Measurements from ENCODE around the gene GATM. TPM values are rescaled to one million over a fixed set of nuclear protein-coding genes. Genes with fewer than 3 reads are reported as not detected.

Gene GATM
- polyA plus RNA-seq, 3 donors: 0.89 to 1.5 (median 1.5) TPM

DNA sequence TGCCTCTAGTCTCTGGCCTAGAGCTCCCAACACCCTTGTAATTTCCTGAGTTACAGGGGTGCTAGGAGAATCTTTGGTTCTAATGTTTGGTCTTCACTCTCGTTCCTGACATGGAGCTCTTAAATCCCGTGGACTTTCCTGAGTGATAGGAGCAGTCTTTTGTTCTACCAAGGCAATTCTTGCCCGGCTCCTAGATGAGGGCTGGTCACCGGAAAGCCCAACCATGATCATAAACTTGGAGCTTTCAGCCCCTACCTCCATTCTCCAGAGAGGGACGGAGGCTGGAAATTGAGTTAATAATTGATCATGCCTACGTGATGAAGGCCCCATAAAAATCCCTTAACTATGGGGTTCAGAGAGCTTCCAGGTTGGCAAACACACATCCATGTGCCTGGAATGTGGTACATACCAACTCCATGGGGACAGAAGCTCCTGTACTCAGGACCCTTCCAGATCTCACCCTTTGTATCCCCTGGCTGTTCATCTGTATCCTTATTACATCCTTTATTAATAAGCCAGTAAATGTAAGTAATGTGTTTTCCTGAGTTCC is 18.8 kb upstream of the GATM start:
- peaks cover 12% of the 10 kb centered on the region for H3K4me1 Mint-ChIP-seq
- WGBS (ENCODE audit: insufficient coverage): 80% methylated on average over 1 of the region's 6 CpGs
- no peak overlapping the region for H3K4me3 Mint-ChIP-seq
- H3K27me3 Mint-ChIP-seq (ENCODE audit: low read depth in 3 of 3): peaks cover 0 to 7% (median 3%) of the 10 kb centered on the region in 3 donors
- H3K9ac ChIP-seq (ENCODE audit: insufficient read depth, low read length, poor library complexity, severe bottlenecking): no peak overlapping the region
- no peaks in the 10 kb centered on the region for H4K20me1 ChIP-seq (ENCODE audit: insufficient read depth, low read length)
- no peaks in the 10 kb centered on the region for H3K79me2 ChIP-seq (ENCODE audit: insufficient read depth, low read length)
- intact Hi-C loops (cut with micrococcal nuclease): loop anchor here in 1 of 2 donors (10.0 kb wide), 1 partner anchor 112 kb away; no protein-coding TSS in a partner anchor
- H3K4me1 ChIP-seq (ENCODE audit: control insufficient read depth in 1 of 2, insufficient read depth in 2 of 2, low read length in 2 of 2): peaks cover 13 to 15% of the 10 kb centered on the region in 2 donors
- H3K9me3 ChIP-seq (replicated peaks in 1 of 2; ENCODE audit: control insufficient read depth in 1 of 2, insufficient read depth in 1 of 2, low read length in 2 of 2): no peaks in the 10 kb centered on the region
- no peaks in the 10 kb centered on the region for H3K36me3 ChIP-seq (replicated peaks in 1 of 2; ENCODE audit: control insufficient read depth in 1 of 2, insufficient read depth in 2 of 2, low read length in 2 of 2)
- H3K27ac Mint-ChIP-seq: no peak overlapping the region
- H3K4me2 ChIP-seq (replicated peaks; ENCODE audit: extremely low read depth, low read length, poor library complexity, severe bottlenecking): no peak overlapping the region
- H3K27me3 ChIP-seq (ENCODE audit: control insufficient read depth in 2 of 2, insufficient read depth in 2 of 2, low read length in 2 of 2): no peaks in the 10 kb centered on the region
- H3K27ac ChIP-seq (ENCODE audit: low read depth in 1 of 2, low read length in 2 of 2): no peak overlapping the region
- no peak overlapping the region for H3K4me3 ChIP-seq (replicated peaks in 1 of 3; ENCODE audit: low read depth in 2 of 3, low read length in 3 of 3)
- TF ChIP-seq CTCF (IDR thresholded peaks at IDR 0.05): no peak
- peaks cover 0 to under 1% (median 0%) of the 10 kb centered on the region in 7 donors for H3K9me3 Mint-ChIP-seq
- DNase-seq: no peak
- no peak overlapping the region for H2AFZ ChIP-seq (ENCODE audit: insufficient read depth, low read depth, low read length, poor library complexity, severe bottlenecking)
- no peaks in the 10 kb centered on the region for H3K36me3 Mint-ChIP-seq

DNA sequence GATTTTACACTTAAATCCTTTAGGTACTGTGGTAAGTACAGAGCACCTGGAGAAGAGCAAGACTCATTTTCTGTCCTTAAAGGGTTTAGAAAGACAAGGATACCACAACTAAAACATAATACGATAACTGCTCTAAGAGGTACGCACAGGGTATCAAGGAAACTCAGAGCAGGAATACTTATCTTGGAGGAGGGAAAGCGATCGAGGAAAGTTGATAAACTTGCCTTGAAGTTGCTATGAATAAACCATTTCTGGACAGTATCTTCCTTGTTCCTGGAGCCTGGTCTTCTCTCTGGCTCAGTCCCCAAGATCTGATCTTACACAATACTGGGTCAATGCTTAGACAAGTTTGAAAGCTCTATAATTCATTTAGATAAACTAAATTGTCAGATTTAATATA is 17.6 kb upstream of the GATM start:
- 100% methylated on average over 2 of the region's 4 CpGs for WGBS (ENCODE audit: insufficient coverage)
- Histone ChIP-seq H3K9ac (ENCODE audit: insufficient read depth, low read length, poor library complexity, severe bottlenecking) (no peak overlapping the region), H3K79me2 (ENCODE audit: insufficient read depth, low read length) (no peaks in the 10 kb centered on the region), H2AFZ (ENCODE audit: insufficient read depth, low read depth, low read length, poor library complexity, severe bottlenecking) (no peak overlapping the region), H3K4me3 (replicated peaks in 1 of 3; ENCODE audit: low read depth in 2 of 3, low read length in 3 of 3) (no peak overlapping the region), H3K27me3 (ENCODE audit: control insufficient read depth in 2 of 2, insufficient read depth in 2 of 2, low read length in 2 of 2) (no peaks in the 10 kb centered on the region), H3K27ac (ENCODE audit: low read depth in 1 of 2, low read length in 2 of 2) (no peak overlapping the region), H4K20me1 (ENCODE audit: insufficient read depth, low read length) (no peaks in the 10 kb centered on the region), H3K4me1 (ENCODE audit: control insufficient read depth in 1 of 2, insufficient read depth in 2 of 2, low read length in 2 of 2) (peaks cover 16 to 18% of the 10 kb centered on the region in 2 donors), H3K9me3 (replicated peaks in 1 of 2; ENCODE audit: control insufficient read depth in 1 of 2, insufficient read depth in 1 of 2, low read length in 2 of 2) (no peaks in the 10 kb centered on the region), H3K36me3 (replicated peaks in 1 of 2; ENCODE audit: control insufficient read depth in 1 of 2, insufficient read depth in 2 of 2, low read length in 2 of 2) (no peaks in the 10 kb centered on the region), H3K4me2 (replicated peaks; ENCODE audit: extremely low read depth, low read length, poor library complexity, severe bottlenecking) (no peak overlapping the region)
- Mint-ChIP-seq H3K27ac (no peak overlapping the region), H3K4me1 (peaks cover 14% of the 10 kb centered on the region), H3K4me3 (no peak overlapping the region), H3K27me3 (ENCODE audit: low read depth in 3 of 3) (peaks cover 0 to 7% (median 3%) of the 10 kb centered on the region in 3 donors), H3K9me3 (no peaks in the 10 kb centered on the region), H3K36me3 (no peaks in the 10 kb centered on the region)
- TF ChIP-seq CTCF (IDR thresholded peaks at IDR 0.05): no peak
- intact Hi-C loops (cut with micrococcal nuclease): loop anchor here in 1 of 2 donors (10.0 kb wide), 1 partner anchor 111 kb away; no protein-coding TSS in a partner anchor
- DNase-seq: no peak

All from CD14-positive monocyte (primary cell).